ENCODE results near the gene ZNF385A. TPM values are rescaled to one million over a fixed set of nuclear protein-coding genes. Genes with fewer than 3 reads are reported as not detected.

ZNF385A gene
- total RNA-seq, 1 donor, result 2.2 TPM

DNA sequence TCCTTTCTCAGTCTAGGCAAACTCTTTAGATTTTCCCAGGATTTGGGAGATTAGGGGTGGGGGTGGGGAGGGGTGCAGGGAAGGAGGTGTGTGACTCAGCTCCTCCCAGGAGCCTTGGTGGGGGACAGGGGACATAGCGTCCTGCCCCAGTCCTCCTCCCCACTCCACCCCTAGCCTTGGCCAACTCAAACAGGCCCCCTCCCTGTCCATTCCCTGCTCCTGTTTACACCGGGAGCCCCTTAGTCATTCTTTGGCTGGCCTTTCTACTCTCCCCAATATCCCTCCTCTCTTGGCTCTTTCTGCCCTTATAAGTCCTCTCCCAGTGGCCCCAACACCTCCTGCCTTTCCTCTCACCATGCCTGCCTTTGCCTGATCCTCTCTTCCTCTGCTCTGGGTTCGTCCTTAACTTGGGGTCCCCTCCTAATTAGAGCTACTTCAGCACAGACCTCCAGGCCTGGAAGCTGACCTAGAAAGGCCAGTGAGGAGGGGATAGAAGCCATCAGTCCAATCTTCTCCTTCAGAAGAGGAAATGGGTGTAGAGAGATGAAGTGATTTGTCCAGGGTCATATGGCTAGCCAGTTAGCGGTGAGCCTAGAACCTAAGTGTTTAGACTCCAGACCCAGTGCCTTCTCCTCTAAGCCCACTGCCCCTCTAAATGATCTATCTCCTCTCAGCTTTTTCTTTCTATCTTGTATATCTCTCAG lies 36.8 kb upstream of the ZNF385A start:
- no peak for DNase-seq (ENCODE audit: low read depth)
- H3K4me3 ChIP-seq (ENCODE audit: low read depth, low read length), result no peak overlapping the region
- TF ChIP-seq, protein P1, sequence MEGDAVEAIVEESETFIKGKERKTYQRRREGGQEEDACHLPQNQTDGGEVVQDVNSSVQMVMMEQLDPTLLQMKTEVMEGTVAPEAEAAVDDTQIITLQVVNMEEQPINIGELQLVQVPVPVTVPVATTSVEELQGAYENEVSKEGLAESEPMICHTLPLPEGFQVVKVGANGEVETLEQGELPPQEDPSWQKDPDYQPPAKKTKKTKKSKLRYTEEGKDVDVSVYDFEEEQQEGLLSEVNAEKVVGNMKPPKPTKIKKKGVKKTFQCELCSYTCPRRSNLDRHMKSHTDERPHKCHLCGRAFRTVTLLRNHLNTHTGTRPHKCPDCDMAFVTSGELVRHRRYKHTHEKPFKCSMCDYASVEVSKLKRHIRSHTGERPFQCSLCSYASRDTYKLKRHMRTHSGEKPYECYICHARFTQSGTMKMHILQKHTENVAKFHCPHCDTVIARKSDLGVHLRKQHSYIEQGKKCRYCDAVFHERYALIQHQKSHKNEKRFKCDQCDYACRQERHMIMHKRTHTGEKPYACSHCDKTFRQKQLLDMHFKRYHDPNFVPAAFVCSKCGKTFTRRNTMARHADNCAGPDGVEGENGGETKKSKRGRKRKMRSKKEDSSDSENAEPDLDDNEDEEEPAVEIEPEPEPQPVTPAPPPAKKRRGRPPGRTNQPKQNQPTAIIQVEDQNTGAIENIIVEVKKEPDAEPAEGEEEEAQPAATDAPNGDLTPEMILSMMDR (IDR thresholded peaks at IDR 0.05; ENCODE audit: insufficient read depth, low read depth, low read length), result no peak

DNA sequence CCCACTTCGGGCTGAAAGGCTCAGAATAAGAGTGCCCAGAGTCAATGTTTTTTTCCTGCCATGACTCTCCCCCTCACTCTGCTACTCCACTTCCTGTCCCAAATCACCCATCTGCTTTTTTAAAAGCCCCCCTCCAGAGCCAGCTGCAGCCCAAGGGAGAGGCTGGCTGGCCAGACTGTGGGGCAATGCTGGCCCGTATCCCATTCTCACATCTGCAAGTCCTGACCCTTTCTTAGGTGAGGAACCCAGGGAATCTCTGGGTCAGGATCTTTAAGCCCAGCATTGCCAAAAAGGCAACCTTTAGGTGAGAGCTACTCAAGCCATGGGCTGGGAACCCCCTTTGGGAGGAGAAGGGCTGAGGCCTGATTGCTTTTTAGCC lies 36.2 kb upstream of the ZNF385A start:
- TF ChIP-seq, protein P1 (IDR thresholded peaks at IDR 0.05; ENCODE audit: insufficient read depth, low read depth, low read length), result no peak
- no peak overlapping the region for H3K4me3 ChIP-seq (ENCODE audit: low read depth, low read length)
- DNase-seq (ENCODE audit: low read depth), result peak; percentile 79

DNA sequence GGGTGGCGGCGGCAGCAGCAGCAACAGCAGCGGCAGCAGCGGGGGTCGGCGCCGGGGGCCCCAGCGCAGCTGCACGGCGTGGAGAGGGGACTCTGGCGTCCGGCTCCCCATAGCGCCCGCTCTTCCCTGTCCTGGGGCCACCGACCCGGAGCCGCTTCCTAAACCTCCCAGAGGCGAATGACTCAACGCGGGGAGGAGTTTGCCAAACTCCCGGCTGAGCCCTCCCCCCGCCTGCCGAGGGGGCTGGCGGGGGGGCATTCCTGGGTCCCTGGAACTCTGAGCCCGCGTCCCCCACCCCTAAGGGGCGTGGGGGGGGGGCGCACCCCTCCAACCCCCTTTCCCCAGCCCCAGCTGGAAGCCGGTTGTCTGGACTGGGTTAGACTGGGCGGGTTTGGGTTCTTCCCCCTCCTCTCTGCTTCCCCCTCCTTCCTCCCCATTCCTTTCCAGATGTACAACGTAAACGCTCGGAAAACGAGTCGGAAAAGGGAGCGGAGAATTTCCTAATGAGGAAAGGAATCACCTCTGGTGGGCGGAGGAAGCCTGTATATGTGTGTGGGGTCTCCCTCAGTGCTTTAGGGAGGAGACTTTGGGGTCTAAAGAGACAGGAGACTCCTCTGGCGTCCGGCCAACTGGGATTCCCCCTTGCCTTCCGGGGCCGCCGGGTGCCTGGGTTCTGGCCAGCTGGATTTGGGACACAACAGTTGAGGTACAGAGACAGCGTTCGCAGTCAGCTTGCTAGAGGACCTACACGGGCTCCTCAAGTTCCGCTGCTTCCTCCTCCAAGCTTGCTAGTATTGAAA lies 34.8 kb upstream of the ZNF385A start, which contains the start of gene ITGA5:
Gene ITGA5, minus strand, starts transcription at position 179 of the 800 bp plus-strand sequence. Its CDS starts 68 bp downstream, at position 111.
- peak within 1 kb of the TSS; percentile 94 for H3K4me3 ChIP-seq (ENCODE audit: low read depth, low read length)
- DNase-seq (ENCODE audit: low read depth), result peak; percentile 81
- TF ChIP-seq, protein P1 (IDR thresholded peaks at IDR 0.05; ENCODE audit: insufficient read depth, low read depth, low read length), result no peak

DNA sequence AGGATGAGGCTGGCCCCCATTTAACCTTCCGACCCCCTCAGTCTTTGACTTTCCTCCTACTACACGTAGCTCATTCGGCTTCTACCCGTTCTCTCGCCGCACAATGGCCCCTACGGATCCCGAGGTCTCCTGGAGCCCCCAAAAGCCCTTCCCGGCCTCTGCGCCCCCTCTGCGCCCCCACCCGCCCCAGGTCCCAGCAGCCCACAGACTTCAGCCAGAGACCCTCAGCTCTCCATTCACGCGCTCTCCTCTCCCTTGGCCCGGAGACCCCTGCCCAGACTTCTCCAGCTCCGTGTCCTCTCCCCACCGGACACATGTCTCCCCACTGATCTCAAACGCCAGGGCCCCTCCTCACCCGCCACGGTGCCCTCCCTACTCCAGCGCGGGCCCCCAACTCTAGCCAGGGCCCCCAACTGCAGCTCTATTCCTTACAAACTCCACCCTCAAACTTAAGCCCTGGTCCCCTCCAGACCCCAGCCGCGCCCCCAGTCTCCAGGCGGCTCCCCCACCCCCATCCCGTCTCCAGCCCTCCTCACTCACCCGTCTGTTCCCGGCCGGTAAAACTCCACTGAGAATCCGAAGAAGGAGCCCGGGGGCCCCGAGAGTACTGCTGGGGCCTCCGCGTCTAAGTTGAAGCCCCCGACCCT lies 34.0 kb upstream of the ZNF385A start:
- DNase-seq (ENCODE audit: low read depth), result no peak
- peak overlapping the region; percentile 94 for H3K4me3 ChIP-seq (ENCODE audit: low read depth, low read length)
- TF ChIP-seq, protein P1 (IDR thresholded peaks at IDR 0.05; ENCODE audit: insufficient read depth, low read depth, low read length), result no peak

DNA sequence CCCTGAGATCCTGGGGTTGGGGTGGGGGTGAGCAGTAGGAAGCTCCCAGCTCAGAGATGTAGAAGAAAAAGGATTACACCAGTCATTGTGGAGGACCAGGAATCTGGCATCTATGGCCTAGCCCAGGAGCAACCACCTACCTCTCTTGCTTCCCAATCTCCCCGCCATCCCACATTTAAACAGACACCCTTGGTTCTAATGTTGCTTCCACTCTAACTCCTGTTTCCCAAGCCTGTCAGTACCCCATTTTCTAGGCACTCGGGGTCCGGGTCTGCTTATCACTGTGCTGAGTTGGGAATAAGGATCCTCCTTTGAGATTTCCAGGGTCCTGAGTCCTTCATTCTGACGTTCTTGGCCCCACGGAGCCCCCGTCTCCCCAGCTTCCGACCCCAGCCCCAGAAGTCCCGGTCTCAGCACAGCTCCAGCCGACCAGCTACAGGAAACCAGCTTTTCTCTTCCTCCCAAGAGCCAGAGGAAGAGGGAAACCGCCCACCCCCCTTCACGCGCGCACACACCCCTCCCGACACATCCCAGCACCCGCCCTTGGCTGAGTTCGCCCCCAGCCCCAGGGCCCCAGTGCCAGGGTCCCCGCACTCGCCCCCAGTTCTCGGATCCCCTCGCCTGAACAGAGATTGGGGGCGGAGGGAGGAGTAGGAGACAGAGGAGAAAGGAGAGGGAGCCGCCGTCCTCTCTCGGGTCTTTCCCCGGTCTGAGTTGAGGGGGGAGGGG lies 33.3 kb upstream of the ZNF385A start:
- peak overlapping the region; percentile 94 for H3K4me3 ChIP-seq (ENCODE audit: low read depth, low read length)
- TF ChIP-seq, protein P1 (IDR thresholded peaks at IDR 0.05; ENCODE audit: insufficient read depth, low read depth, low read length), result no peak
- no peak for DNase-seq (ENCODE audit: low read depth)
